Loucy (cell line): Measurements from ENCODE around the gene RBBP9.

ENCODE experiments used
- H2AFZ ChIP-seq: fragments of 200-600 bp; sonication (generic); 2 replicates; pipeline ENCODE4 v1.6.0; 2016; ENCODE audit warnings: antibody characterized with exemption, mild to moderate bottlenecking, low read length, moderate library complexity
- H3F3A ChIP-seq: fragments of 200-600 bp; 2 replicates; pipeline ENCODE4 v1.6.0; 2016; ENCODE audit warnings: antibody characterized with exemption, low read depth, mild to moderate bottlenecking
- H3K27me3 ChIP-seq: fragments of 200-600 bp; sonication (generic); 2 replicates; pipeline ENCODE4 v1.6.1; 2014; ENCODE audit warnings: low read length, mild to moderate bottlenecking; ENCODE audit not compliant: insufficient read depth, poor library complexity, severe bottlenecking
- H3K36me3 ChIP-seq: fragments of 200-600 bp; sonication (generic); 2 replicates; pipeline ENCODE4 v1.6.1; 2016; ENCODE audit warnings: low read length; ENCODE audit not compliant: insufficient read depth
- H3K4me1 ChIP-seq: fragments of 200-600 bp; sonication (generic); 2 replicates; pipeline ENCODE4 v1.5.1; 2014; ENCODE audit warnings: low read length, mild to moderate bottlenecking; ENCODE audit not compliant: insufficient read depth, poor library complexity, severe bottlenecking
- H3K4me2 ChIP-seq: fragments of 200-600 bp; sonication (generic); 2 replicates; pipeline ENCODE4 v1.6.0; 2014; ENCODE audit warnings: antibody characterized with exemption, low read length, low read depth, mild to moderate bottlenecking; ENCODE audit not compliant: poor library complexity, severe bottlenecking
- H3K4me3 ChIP-seq: fragments of 200-600 bp; sonication (generic); 2 replicates; pipeline ENCODE4 v1.5.1; 2014; ENCODE audit warnings: low read length, mild to moderate bottlenecking, mixed read lengths; ENCODE audit not compliant: poor library complexity, severe bottlenecking
- H3K79me2 ChIP-seq: fragments of 200-600 bp; sonication (generic); 2 replicates; pipeline ENCODE4 v1.6.1; 2014; ENCODE audit warnings: low read length; ENCODE audit not compliant: insufficient read depth
- H3K9ac ChIP-seq: fragments of 200-600 bp; sonication (generic); 2 replicates; pipeline ENCODE4 v1.6.0; 2014; ENCODE audit warnings: mild to moderate bottlenecking, low read depth, low read length, moderate library complexity; ENCODE audit not compliant: poor library complexity, severe bottlenecking
- H3K9me2 ChIP-seq: fragments of 200-600 bp; sonication (generic); replicated peaks from 2 replicates; pipeline ENCODE4 v1.6.1; 2016; ENCODE audit warnings: low read depth, low read length, mixed read lengths
- H3K9me3 ChIP-seq: fragments of 200-600 bp; sonication (generic); 2 replicates; pipeline ENCODE4 v1.6.1; 2014; ENCODE audit warnings: mild to moderate bottlenecking, antibody characterized with exemption, low read length, low read depth; ENCODE audit not compliant: insufficient read depth
- H4K20me1 ChIP-seq: fragments of 200-600 bp; sonication (generic); 2 replicates; pipeline ENCODE4 v1.6.0; 2014; ENCODE audit warnings: antibody characterized with exemption, low read length, mild to moderate bottlenecking; ENCODE audit not compliant: insufficient read depth, poor library complexity, severe bottlenecking
- CTCF ChIP-seq: fragments of 200-600 bp; sonication (generic); conservative IDR thresholded peaks from 2 replicates; pipeline ENCODE4 v1.5.1; 2014; ENCODE audit warnings: mild to moderate bottlenecking, antibody characterized with exemption, low read length
- EZH2phosphoT487 ChIP-seq: fragments of 200-600 bp; IDR thresholded peaks from 2 replicates; pipeline ENCODE4 v1.6.1; 2018; ENCODE audit warnings: antibody characterized with exemption, mild to moderate bottlenecking, moderate library complexity, borderline replicate concordance

Gene RBBP9

GRCh38 chr20:18496042-18496441, 983 bp downstream of the RBBP9 start:
- no peak for TF ChIP-seq EZH2phosphoT487
- Histone ChIP-seq H3K4me3 (peak overlapping the region; percentile 94), H3K27me3 (no peaks in the 10 kb centered on the region), H3K9me3 (no peaks in the 10 kb centered on the region), H2AFZ (peak overlapping the region; percentile 99; the same call in 1 of the 2 replicates), H3K9ac (peak overlapping the region; percentile 74), H3F3A (no peaks in the 10 kb centered on the region), H3K4me1 (peaks cover 24% of the 10 kb centered on the region), H3K79me2 (peaks cover 14% of the 10 kb centered on the region), H3K36me3 (no peaks in the 10 kb centered on the region), H3K4me2 (peak overlapping the region; percentile 84), H4K20me1 (no peaks in the 10 kb centered on the region), H3K9me2 (no peaks in the 10 kb centered on the region)

- H4K20me1 ChIP-seq = no peaks in the 10 kb centered on the region
- H2AFZ ChIP-seq = no peak overlapping the region
- no peaks in the 10 kb centered on the region for H3K27me3 ChIP-seq
- H3K9me2 ChIP-seq = no peaks in the 10 kb centered on the region
- H3F3A ChIP-seq = no peaks in the 10 kb centered on the region
- no peak overlapping the region for H3K4me2 ChIP-seq
- no peak overlapping the region for H3K4me3 ChIP-seq
- H3K36me3 ChIP-seq = peaks cover 42% of the 10 kb centered on the region; the same call in 1 of the 2 replicates
- no peaks in the 10 kb centered on the region for H3K79me2 ChIP-seq
- no peak overlapping the region for H3K9ac ChIP-seq
- TF ChIP-seq EZH2phosphoT487 = no peak
- no peak for TF ChIP-seq CTCF
- H3K4me1 ChIP-seq = peaks cover under 1% of the 10 kb centered on the region
- no peaks in the 10 kb centered on the region for H3K9me3 ChIP-seq
These were observed 8.7 kb downstream of the RBBP9 start for GRCh38 chr20:18488301-18488700.

GRCh38 chr20:18481596-18481995, 15.4 kb downstream of the RBBP9 start:
- H3F3A ChIP-seq = no peaks in the 10 kb centered on the region
- peaks cover 40% of the 10 kb centered on the region; the same call in 1 of the 2 replicates for H3K36me3 ChIP-seq
- H3K9me2 ChIP-seq = no peaks in the 10 kb centered on the region
- H3K4me1 ChIP-seq = no peaks in the 10 kb centered on the region
- TF ChIP-seq EZH2phosphoT487 = no peak
- TF ChIP-seq CTCF = no peak
- no peak overlapping the region for H3K9ac ChIP-seq
- no peak overlapping the region for H2AFZ ChIP-seq
- H3K4me3 ChIP-seq = no peak overlapping the region
- no peaks in the 10 kb centered on the region for H3K79me2 ChIP-seq
- H3K4me2 ChIP-seq = no peak overlapping the region
- H3K9me3 ChIP-seq = no peaks in the 10 kb centered on the region
- no peaks in the 10 kb centered on the region for H4K20me1 ChIP-seq
- H3K27me3 ChIP-seq = no peaks in the 10 kb centered on the region

GRCh38 chr20:18477821-18478220, 19.2 kb downstream of the RBBP9 start:
- H3K36me3 ChIP-seq = peaks cover 34% of the 10 kb centered on the region; the same call in 1 of the 2 replicates
- no peaks in the 10 kb centered on the region for H3K79me2 ChIP-seq
- no peaks in the 10 kb centered on the region for H3K27me3 ChIP-seq
- H3F3A ChIP-seq = no peaks in the 10 kb centered on the region
- no peak overlapping the region for H3K4me2 ChIP-seq
- no peak overlapping the region for H2AFZ ChIP-seq
- no peaks in the 10 kb centered on the region for H3K4me1 ChIP-seq
- H3K9me2 ChIP-seq = no peaks in the 10 kb centered on the region
- H4K20me1 ChIP-seq = no peaks in the 10 kb centered on the region
- no peak for TF ChIP-seq EZH2phosphoT487
- TF ChIP-seq CTCF = no peak
- no peak overlapping the region for H3K4me3 ChIP-seq
- no peak overlapping the region for H3K9ac ChIP-seq
- H3K9me3 ChIP-seq = no peaks in the 10 kb centered on the region
